Smooth muscle cell (in vitro differentiated cells): ENCODE results near the gene ZNF536. TPM values are rescaled to one million over a fixed set of nuclear protein-coding genes. Genes with fewer than 3 reads are reported as not detected.

Source experiments
- DNase-seq: peaks from one replicate; lab custom pipeline; 2025; ENCODE audit not compliant: unreplicated experiment; lab: John Stamatoyannopoulos, UW
- H2AFZ ChIP-seq: fragments of 200-600 bp; sonication (generic); 2 replicates; pipeline ENCODE4 v1.6.0; 2016; ENCODE audit warnings: antibody characterized with exemption, low read depth, mild to moderate bottlenecking
- H3F3A ChIP-seq: fragments of 200-600 bp; sonication (generic); 2 replicates; pipeline ENCODE4 v1.6.0; 2017; ENCODE audit warnings: antibody characterized with exemption, low read depth
- H3K27ac ChIP-seq: fragments of 200-600 bp; sonication (generic); 2 replicates; pipeline ENCODE4 v1.5.1; 2016; ENCODE audit warnings: low read depth, mild to moderate bottlenecking
- H3K27me3 ChIP-seq: fragments of 200-600 bp; sonication (generic); 2 replicates; pipeline ENCODE4 v1.6.1; 2016; ENCODE audit warnings: low read depth, mild to moderate bottlenecking
- H3K36me3 ChIP-seq: fragments of 200-600 bp; sonication (generic); 2 replicates; pipeline ENCODE4 v1.5.1; 2016; ENCODE audit warnings: low read depth
- H3K4me1 ChIP-seq: fragments of 200-600 bp; sonication (generic); 2 replicates; pipeline ENCODE4 v1.5.1; 2016; ENCODE audit warnings: low read depth
- H3K4me2 ChIP-seq: fragments of 200-600 bp; sonication (generic); 2 replicates; pipeline ENCODE4 v1.6.0; 2016; ENCODE audit warnings: mild to moderate bottlenecking
- H3K4me3 ChIP-seq: fragments of 200-600 bp; sonication (generic); 2 replicates; pipeline ENCODE4 v1.5.1; 2016; ENCODE audit warnings: mild to moderate bottlenecking
- H3K79me2 ChIP-seq: fragments of 200-600 bp; sonication (generic); 2 replicates; pipeline ENCODE4 v1.6.0; 2016; ENCODE audit warnings: low read depth, mild to moderate bottlenecking
- H3K9ac ChIP-seq: fragments of 200-600 bp; sonication (generic); 2 replicates; pipeline ENCODE4 v1.6.0; 2016; ENCODE audit warnings: low read depth
- H3K9me3 ChIP-seq: fragments of 200-600 bp; sonication (generic); replicated peaks from 2 replicates; pipeline ENCODE4 v1.5.1; 2016; ENCODE audit warnings: low read depth
- H4K20me1 ChIP-seq: fragments of 200-600 bp; sonication (generic); 2 replicates; pipeline ENCODE4 v1.6.0; 2016; ENCODE audit warnings: low read depth
- WGBS: methylation state at CpG from one replicate; pipeline ENCODE4 v1.1.7; 2016; ENCODE audit warnings: low lambda C conversion rate; 5-methylcytosine and 5-hydroxymethylcytosine counted together
- polyA plus RNA-seq: library from polyadenylated mRNA; unstranded; fragments of >200 nt; fragmentation: Nextera tagmentation; extraction: Ambion mirVana; gene quantifications from 2 replicates; pipeline ENCODE4 v1.2.1, GENCODE V29; 2016
- total RNA-seq: library from RNA; depleted of rRNA; stranded (reverse); fragments of >200 nt; gene quantifications from 2 replicates; pipeline ENCODE4 v1.2.3, GENCODE V29; 2014
- TF ChIP-seq, protein P1 (sequence below): fragments of 200-600 bp; sonication (generic); IDR thresholded peaks from 2 replicates; pipeline ENCODE4 v1.5.1; 2017; ENCODE audit warnings: borderline replicate concordance, mild to moderate bottlenecking, antibody characterized with exemption; ENCODE audit not compliant: insufficient read depth, poor library complexity, severe bottlenecking

Gene ZNF536
- total and polyA plus RNA-seq, 2 experiments from 2014 or later = not detected

DNA sequence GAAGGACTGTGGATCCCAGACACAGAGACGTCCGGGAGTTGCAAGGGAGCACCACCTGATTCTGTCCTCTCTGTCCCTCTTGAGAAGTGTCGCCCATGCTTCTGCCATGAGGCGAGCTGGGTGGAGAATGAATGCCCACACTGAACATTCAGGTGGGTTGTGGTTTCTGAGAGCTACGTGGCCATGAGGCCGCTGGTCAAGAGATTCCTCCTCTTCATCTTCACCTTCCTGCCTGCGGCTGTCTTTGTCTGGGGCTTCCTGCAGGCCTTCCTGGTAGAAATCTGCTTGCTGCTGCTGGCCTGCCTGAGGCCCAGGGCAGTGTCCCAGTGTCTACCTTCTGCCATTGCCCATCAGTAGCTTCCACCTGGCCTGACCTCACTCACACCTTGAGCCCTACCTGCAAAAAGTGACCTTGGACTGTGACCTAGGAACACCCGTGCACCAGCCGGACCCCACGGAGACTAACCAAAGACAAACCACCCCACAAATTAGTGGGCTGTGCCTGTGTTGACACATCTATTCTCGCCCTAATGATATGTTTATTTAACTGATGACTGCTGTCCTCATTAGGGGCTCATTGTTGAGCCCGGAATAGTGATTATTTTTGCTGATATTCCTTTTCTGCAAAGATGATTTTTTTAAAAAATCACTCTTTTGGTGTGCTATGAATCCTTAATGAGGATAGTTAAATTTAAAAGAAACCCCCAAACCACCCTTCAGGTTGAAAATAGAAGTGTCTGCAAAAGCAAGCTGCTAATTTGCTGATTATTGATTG lies 38.7 kb upstream of the ZNF536 start:
- Histone ChIP-seq H3K4me3 (no peak overlapping the region), H3K9me3 (no peaks in the 10 kb centered on the region)

DNA sequence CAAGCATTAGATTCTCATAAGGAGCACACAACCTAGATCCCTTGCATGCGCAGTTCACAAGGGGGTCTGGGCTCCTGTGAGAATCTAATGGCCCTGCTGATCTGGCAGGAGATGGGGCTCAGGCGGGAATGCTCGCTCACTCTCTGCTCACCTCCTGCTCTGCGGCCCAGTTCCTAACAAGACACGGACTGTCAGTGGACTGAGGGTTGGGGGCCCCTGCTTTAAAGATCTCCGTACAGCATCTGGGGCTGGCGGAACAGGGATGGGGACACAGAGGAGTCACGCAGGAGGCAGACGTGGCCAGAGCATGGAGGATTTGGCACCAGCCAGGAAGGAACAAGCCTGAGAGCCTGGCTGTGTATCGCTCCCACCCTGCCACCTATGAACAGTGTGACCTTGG lies 37.3 kb upstream of the ZNF536 start:
- Histone ChIP-seq H2AFZ (no peak overlapping the region), H3K9me3 (no peaks in the 10 kb centered on the region), H3K79me2 (no peaks in the 10 kb centered on the region), H3K4me1 (no peaks in the 10 kb centered on the region), H4K20me1 (no peaks in the 10 kb centered on the region), H3K27me3 (no peaks in the 10 kb centered on the region), H3K4me2 (no peak overlapping the region), H3K27ac (no peak overlapping the region), H3K9ac (no peak overlapping the region), H3F3A (no peaks in the 10 kb centered on the region), H3K36me3 (no peaks in the 10 kb centered on the region), H3K4me3 (no peak overlapping the region)
- WGBS = 83% methylated on average over 10 of the region's 10 CpGs
- TF ChIP-seq, protein P1, sequence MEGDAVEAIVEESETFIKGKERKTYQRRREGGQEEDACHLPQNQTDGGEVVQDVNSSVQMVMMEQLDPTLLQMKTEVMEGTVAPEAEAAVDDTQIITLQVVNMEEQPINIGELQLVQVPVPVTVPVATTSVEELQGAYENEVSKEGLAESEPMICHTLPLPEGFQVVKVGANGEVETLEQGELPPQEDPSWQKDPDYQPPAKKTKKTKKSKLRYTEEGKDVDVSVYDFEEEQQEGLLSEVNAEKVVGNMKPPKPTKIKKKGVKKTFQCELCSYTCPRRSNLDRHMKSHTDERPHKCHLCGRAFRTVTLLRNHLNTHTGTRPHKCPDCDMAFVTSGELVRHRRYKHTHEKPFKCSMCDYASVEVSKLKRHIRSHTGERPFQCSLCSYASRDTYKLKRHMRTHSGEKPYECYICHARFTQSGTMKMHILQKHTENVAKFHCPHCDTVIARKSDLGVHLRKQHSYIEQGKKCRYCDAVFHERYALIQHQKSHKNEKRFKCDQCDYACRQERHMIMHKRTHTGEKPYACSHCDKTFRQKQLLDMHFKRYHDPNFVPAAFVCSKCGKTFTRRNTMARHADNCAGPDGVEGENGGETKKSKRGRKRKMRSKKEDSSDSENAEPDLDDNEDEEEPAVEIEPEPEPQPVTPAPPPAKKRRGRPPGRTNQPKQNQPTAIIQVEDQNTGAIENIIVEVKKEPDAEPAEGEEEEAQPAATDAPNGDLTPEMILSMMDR = no peak
- no peak for DNase-seq

More for the DNA sequence above, 38.7 kb upstream of the ZNF536 start:
- TF ChIP-seq, protein P1 = no peak
- no peak overlapping the region for H3K4me2 ChIP-seq
- no peak overlapping the region for H2AFZ ChIP-seq
- no peaks in the 10 kb centered on the region for H3K36me3 ChIP-seq
- H4K20me1 ChIP-seq = no peaks in the 10 kb centered on the region
- H3K27me3 ChIP-seq = no peaks in the 10 kb centered on the region
- WGBS = 94% methylated on average over 12 of the region's 12 CpGs
- H3K79me2 ChIP-seq = no peaks in the 10 kb centered on the region
- no peak overlapping the region for H3K9ac ChIP-seq
- no peak for DNase-seq
- no peak overlapping the region for H3K27ac ChIP-seq
- H3F3A ChIP-seq = no peaks in the 10 kb centered on the region
- H3K4me1 ChIP-seq = no peaks in the 10 kb centered on the region

DNA sequence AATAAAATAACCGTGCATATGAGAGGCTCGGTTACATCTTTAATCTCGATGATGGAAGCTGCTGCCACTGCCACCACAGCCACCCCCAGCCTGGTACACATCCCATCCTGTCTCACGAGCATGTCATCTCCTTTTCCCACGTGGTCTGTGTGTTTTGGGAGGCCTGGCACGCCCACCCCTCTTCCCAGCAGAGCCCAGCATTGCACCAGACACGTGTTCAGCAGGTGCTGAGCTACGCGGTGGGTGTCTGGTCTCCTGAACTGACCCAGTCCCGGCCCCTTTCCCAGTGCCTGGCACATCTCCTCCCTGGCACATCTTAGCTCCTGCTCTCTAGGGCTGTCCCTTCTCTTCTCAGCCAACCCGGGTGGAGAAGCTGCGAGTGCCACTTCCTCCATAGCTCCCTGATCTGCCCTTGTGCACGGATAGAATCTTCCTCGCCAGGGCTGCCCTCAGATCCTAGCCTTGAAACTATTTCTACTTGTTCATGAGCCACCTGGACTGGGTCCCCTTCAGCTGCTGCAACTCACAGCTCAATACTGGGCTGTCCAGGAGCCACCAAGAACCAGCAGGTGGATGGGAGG lies 36.8 kb upstream of the ZNF536 start:
- 83% methylated on average over 14 of the region's 14 CpGs for WGBS
- Histone ChIP-seq H3K9me3 (no peaks in the 10 kb centered on the region), H3K27me3 (no peaks in the 10 kb centered on the region), H3K4me1 (no peaks in the 10 kb centered on the region), H3K27ac (no peak overlapping the region), H3F3A (no peaks in the 10 kb centered on the region), H2AFZ (no peak overlapping the region), H3K36me3 (no peaks in the 10 kb centered on the region), H3K79me2 (no peaks in the 10 kb centered on the region), H3K4me2 (no peak overlapping the region), H3K9ac (no peak overlapping the region), H4K20me1 (no peaks in the 10 kb centered on the region), H3K4me3 (no peak overlapping the region)
- TF ChIP-seq, protein P1 = no peak
- no peak for DNase-seq
